ENCODE measurements around the gene BANP.

The BANP gene

GRCh38 chr16:87952751-87953150 lies 1.5 kb downstream of the BANP start:
- no peak for DNase-seq

GRCh38 chr16:87953308-87954215 lies 2.3 kb downstream of the BANP start:
- no peak for DNase-seq

DNA sequence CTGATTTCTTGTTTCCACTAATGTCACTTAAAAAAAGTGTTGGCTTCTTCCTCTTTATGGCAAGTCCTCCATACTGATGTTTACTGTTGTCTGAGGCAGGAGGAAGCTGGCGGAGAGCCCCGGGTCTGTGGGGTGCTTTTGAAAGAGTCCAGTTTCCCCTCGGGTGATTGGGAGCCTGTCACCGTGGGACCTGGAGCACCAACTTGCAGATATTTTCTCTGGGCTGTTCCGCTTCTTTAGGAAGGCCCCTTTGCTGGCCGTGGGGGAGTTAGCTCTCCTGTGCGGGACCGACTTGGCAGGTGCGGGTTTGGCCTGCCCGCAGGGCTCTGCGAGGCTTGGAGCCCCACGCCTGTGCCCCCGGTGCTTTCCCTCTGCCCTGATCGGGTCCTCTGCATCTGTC lies 3.1 kb downstream of the BANP start:
- no peak for DNase-seq

- no peak for DNase-seq
These were observed 3.6 kb downstream of the BANP start for GRCh38 chr16:87954826-87955225.

DNA sequence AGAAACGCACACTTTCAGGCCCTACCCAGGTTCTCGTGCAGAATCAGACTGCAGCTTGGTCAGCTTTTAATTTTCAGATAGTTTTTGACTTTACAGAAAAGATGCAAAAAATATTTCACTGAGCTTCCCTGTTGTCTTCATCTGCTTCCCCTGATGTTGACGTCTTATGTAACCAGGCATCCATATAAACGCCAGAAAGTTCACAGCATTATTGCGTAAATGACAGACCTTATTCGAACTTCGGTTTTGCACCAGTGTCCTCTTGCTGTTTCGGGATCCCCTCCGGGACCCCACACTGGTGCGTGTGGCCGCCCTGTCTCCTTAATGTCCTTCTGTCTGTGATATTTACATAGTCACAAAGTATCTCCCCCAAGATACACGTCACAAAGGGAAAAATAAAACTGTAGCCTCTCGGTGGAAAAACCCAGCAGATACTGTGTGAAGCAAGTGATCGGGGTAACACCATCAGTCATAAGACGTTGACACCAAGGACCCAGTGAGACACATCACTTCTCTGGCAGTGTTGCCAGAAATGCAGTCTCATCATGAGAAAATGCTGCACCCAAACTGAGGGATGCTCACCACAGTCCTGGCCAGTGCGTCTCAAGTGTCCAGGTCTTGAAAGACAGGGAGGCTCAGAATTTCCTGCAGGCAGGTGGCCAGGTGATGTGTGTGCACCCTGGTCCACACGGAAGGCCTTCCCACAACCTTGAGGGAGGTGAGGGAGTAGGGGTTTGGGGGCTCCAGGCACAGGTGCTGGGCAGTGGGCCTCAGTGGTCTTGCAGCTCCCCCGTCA lies 4.3 kb downstream of the BANP start:
- no peak for DNase-seq

GRCh38 chr16:87956098-87956364 lies 4.8 kb downstream of the BANP start:
- no peak for DNase-seq

DNA sequence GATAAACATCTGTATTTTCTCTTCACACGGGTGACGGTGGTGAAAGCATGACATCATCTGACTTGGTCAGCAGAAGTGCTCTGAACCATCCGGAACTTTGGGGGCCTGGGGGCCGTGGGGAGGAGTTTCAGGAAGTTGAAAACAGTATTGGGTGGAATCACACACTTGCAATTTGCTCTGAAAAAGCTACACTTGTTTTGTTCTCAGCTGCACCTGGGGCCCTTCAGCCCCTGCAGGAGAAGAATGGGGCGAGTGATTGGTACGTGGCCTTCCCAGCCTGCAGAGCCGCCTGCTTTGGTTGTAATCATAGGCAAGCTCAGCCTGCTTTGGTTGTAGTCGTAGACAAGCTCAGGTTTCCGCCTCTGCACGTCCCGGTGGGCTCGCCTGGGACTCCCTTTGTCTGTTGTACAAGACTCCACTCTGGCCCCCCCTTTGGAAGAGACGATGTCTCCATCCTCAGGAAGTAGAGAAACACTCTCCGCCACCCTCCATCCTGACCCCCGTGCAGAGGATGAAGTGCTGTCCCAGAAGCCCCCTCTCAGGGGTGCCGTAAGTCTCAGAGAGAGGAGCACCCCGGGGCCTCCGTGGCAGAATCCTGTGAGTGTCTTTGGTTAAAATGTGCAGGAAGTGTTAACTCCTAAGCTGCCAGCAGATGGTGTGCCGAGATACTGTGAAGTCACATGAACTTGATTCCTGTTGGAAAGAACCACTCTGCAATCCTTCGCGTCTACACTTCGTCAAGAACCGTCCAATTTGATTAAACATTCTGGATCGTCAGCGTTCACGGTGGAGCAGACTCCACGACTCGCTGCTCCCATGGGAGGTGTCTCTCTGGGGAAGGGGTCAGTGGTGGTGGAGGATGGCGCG lies 5.4 kb downstream of the BANP start:
- no peak for DNase-seq

GRCh38 chr16:87957296-87958094 lies 6.3 kb downstream of the BANP start:
- no peak for DNase-seq

DNA sequence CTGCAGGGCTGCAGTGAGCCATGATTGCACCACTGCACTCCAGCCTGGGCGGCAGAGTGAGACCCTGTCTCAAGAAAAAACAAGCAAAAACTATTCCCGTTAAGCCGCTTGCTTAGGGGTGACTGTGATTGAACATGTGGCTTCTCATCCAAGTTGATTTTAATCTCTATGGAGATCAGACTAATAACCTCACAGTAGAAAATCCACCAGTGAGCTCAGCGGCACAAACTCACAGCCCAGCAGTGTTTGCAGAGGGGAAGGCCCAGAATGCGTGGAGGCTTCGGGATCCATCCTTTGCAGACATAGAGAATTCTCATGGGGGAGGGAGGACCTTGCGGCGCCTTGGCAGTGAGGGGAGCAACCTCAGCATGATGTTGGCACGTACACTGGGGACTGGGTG lies 7.4 kb downstream of the BANP start:
- no peak for DNase-seq

- no peak for DNase-seq
These were observed 8.3 kb downstream of the BANP start for GRCh38 chr16:87959391-87959990.

DNA sequence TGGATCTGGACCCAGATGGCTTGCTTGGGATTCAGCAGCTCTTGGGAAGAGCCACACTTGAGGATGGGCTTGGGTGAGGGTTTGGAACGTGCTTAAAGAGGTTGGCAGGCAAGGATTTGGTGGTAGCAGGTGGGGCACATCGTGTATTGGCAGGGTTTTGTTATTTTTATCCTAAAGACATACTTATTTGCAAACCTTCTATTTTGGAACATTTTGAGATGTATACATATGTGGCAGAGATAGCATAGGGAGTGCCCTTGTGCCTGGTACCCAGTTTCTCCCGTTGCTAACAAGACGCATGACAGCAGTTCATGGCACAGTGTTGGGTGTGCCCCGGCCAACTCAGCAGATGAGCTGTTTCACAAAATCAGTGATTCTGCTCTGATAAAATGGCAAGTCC lies 9.1 kb downstream of the BANP start:
- DNase-seq, result no peak

- no peak for DNase-seq
These were observed 9.6 kb downstream of the BANP start for GRCh38 chr16:87960852-87961251.

- no peak for DNase-seq
These were observed 10.4 kb downstream of the BANP start for GRCh38 chr16:87961623-87962022.

DNA sequence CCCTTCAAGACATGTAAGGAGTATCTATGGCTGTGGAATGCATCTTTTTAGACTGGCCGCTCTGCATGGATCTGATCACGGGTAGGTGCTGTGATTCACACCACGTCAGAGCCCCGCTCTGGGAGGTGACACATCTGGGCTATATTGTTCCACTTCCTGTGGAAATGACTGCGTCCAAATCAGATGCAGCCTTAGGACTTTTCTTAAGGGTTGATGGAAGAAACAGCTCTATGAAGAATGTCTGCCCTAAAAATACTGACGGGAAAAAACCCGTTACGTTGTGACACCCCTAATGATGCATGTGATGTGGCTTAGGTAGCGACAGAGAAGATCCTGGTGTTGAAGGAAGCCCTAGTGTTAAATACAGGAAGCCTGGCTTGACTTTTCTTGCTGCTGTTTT lies 12.2 kb downstream of the BANP start:
- no peak for DNase-seq

GRCh38 chr16:87964049-87964659 lies 12.9 kb downstream of the BANP start:
- DNase-seq, result no peak

- no peak for DNase-seq
These were observed 14.2 kb downstream of the BANP start for GRCh38 chr16:87965417-87965816.

- DNase-seq, result no peak
These were observed 14.9 kb downstream of the BANP start for GRCh38 chr16:87966064-87966645.

GRCh38 chr16:87966685-87967185 lies 15.5 kb downstream of the BANP start:
- peak; percentile 4 for DNase-seq

GRCh38 chr16:87968541-87968940 lies 17.3 kb downstream of the BANP start:
- DNase-seq, result no peak

DNA sequence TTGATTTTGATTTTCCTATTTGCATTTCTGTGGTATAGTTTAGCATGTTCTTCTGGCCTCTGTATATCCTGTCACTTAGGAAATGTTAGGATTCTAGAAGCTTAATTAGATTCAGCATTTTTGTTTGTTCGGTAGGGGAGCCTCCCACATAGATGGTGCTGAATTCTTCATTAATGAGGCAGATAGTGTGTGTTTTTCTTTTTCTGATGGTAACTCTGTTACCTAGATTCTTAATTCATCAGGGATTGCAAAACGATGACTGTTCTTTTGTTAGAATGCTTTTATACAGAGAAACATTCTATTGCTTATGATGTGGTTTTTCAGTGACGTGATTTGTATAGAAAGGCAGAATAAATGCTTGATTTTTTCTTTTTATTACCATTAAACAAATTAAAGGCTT lies 19.0 kb downstream of the BANP start:
- no peak for DNase-seq

GRCh38 chr16:87971933-87972332 lies 20.7 kb downstream of the BANP start:
- DNase-seq, result no peak
